ENCODE results near the gene CPNE4. TPM values are rescaled to one million over a fixed set of nuclear protein-coding genes. Genes with fewer than 3 reads are reported as not detected.

The CPNE4 gene
- total RNA-seq, 4 donors from 2014 or later: not detected

DNA sequence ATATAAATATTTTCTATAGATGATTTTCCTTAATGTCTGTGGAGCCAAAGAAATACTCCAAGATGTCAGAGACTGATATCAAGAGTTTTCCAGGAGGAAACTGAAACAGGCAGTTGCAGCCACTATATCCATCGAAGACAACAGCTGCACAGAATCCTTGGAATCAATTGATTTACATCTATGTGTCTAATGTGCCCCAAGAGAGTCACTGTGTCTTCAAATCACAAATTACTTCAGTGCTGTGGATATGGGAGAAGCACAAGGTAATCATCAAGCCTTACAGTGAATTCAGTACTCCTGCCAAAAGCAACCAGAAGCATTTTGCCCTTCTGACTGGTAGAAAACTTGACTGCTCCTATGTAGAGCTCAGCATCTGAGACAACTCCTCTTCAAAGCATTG, 51.1 kb downstream of the CPNE4 start:
- Histone ChIP-seq H3K27ac (no peak overlapping the region), H3K4me1 (no peaks in the 10 kb centered on the region), H3K27me3 (no peaks in the 10 kb centered on the region), H3K4me3 (no peak overlapping the region), H3K36me3 (no peaks in the 10 kb centered on the region), H3K9me3 (no peaks in the 10 kb centered on the region)
- in situ Hi-C loops (cut with MboI; ENCODE audit: low sequenced_read_pairs in 4 of 4) (no loop called here), intact Hi-C loops (cut with DNase I; ENCODE audit: low total_unique reads) (no loop called here)
- no peak for TF ChIP-seq POLR2A (IDR thresholded peaks at IDR 0.05)
- TF ChIP-seq, protein P1, sequence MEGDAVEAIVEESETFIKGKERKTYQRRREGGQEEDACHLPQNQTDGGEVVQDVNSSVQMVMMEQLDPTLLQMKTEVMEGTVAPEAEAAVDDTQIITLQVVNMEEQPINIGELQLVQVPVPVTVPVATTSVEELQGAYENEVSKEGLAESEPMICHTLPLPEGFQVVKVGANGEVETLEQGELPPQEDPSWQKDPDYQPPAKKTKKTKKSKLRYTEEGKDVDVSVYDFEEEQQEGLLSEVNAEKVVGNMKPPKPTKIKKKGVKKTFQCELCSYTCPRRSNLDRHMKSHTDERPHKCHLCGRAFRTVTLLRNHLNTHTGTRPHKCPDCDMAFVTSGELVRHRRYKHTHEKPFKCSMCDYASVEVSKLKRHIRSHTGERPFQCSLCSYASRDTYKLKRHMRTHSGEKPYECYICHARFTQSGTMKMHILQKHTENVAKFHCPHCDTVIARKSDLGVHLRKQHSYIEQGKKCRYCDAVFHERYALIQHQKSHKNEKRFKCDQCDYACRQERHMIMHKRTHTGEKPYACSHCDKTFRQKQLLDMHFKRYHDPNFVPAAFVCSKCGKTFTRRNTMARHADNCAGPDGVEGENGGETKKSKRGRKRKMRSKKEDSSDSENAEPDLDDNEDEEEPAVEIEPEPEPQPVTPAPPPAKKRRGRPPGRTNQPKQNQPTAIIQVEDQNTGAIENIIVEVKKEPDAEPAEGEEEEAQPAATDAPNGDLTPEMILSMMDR (IDR thresholded peaks at IDR 0.05 in 4 of 5, conservative IDR thresholded peaks at IDR 0.05 in 1 of 5): no peak
- DNase-seq (no peak), ATAC-seq (no peak)

DNA sequence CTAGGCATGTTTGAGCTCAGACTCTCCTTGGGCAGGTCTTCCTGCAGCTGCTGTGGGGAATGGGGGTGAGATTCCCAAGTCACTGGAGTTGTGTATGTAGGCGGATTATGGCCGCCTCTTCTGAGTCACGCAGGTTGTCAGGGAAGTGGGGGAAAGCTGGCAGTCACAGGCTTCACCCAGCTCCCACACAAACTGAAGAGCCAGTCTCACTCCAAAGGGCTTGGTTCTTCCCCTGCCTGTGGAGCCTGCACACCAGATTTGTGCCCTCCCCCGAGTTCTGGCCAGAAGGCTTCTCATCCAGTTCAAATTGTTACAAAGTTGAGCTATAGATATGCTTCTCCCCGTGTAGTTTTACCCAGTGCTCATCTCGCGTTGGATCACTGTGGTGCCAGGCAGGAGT, 53.5 kb downstream of the CPNE4 start:
- no peaks in the 10 kb centered on the region for H3K4me1 ChIP-seq
- H3K9me3 ChIP-seq: no peaks in the 10 kb centered on the region
- H3K27ac ChIP-seq: no peak overlapping the region
- no peak overlapping the region for H3K4me3 ChIP-seq
- H3K36me3 ChIP-seq: no peaks in the 10 kb centered on the region
- no peaks in the 10 kb centered on the region for H3K27me3 ChIP-seq
- ATAC-seq (no peak), DNase-seq (no peak)
- intact Hi-C loops (cut with DNase I; ENCODE audit: low total_unique reads) (no loop called here), in situ Hi-C loops (cut with MboI; ENCODE audit: low sequenced_read_pairs in 4 of 4) (no loop called here)
- TF ChIP-seq, protein P1 (IDR thresholded peaks at IDR 0.05 in 4 of 5, conservative IDR thresholded peaks at IDR 0.05 in 1 of 5): no peak
- no peak for TF ChIP-seq POLR2A (IDR thresholded peaks at IDR 0.05)

DNA sequence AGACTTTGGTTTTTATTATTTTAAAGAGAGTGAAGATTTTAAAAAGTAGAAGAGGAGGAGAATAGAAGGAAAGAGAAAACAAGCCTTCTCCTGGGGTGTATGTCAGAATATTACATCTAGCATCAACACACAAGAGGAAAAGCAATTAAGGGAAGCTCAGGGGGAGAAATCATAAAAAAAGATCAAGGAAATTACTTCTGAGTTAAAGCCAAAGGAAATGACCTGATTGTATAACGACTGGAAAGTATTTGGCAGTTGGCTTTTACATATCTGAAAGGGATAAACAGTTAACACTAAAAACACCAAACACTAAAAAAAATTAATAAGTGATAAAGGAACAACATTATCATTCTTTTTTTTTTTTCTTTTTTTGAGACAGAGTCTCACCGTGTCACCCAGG, 58.4 kb downstream of the CPNE4 start:
- ATAC-seq (no peak), DNase-seq (no peak)
- Histone ChIP-seq H3K27ac (no peak overlapping the region), H3K4me3 (no peak overlapping the region), H3K36me3 (no peaks in the 10 kb centered on the region), H3K27me3 (no peaks in the 10 kb centered on the region), H3K4me1 (no peaks in the 10 kb centered on the region), H3K9me3 (no peaks in the 10 kb centered on the region)
- TF ChIP-seq, protein P1 (IDR thresholded peaks at IDR 0.05 in 4 of 5, conservative IDR thresholded peaks at IDR 0.05 in 1 of 5): no peak
- no peak for TF ChIP-seq POLR2A (IDR thresholded peaks at IDR 0.05)
- intact Hi-C loops (cut with DNase I; ENCODE audit: low total_unique reads): no loop called here
- in situ Hi-C loops (cut with MboI; ENCODE audit: low sequenced_read_pairs in 4 of 4): no loop called here

DNA sequence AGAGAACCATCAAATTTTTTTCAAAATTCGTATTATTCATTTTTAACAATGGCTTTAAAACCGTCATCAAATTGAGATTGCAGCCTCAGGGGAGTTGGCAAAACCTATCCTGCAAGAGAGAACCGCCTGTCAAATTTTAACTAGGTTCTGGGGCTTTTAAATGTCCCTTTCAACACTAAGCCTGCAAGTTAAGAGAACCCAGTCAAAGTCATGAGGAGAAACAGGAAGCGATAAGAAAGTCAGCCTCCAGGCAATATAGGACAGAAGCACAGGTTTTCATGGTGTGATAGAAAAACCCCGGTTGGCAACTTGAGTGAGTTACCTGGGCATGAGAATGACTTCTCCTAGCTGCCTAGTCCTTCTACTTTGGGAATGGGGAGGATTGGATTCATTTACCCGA, 59.8 kb downstream of the CPNE4 start:
- Histone ChIP-seq H3K27me3 (no peaks in the 10 kb centered on the region), H3K9me3 (no peaks in the 10 kb centered on the region), H3K4me3 (no peak overlapping the region), H3K4me1 (no peaks in the 10 kb centered on the region), H3K27ac (no peak overlapping the region), H3K36me3 (no peaks in the 10 kb centered on the region)
- ATAC-seq (no peak), DNase-seq (no peak)
- in situ Hi-C loops (cut with MboI; ENCODE audit: low sequenced_read_pairs in 4 of 4) (no loop called here), intact Hi-C loops (cut with DNase I; ENCODE audit: low total_unique reads) (no loop called here)
- TF ChIP-seq, protein P1 (IDR thresholded peaks at IDR 0.05 in 4 of 5, conservative IDR thresholded peaks at IDR 0.05 in 1 of 5): no peak
- no peak for TF ChIP-seq POLR2A (IDR thresholded peaks at IDR 0.05)

DNA sequence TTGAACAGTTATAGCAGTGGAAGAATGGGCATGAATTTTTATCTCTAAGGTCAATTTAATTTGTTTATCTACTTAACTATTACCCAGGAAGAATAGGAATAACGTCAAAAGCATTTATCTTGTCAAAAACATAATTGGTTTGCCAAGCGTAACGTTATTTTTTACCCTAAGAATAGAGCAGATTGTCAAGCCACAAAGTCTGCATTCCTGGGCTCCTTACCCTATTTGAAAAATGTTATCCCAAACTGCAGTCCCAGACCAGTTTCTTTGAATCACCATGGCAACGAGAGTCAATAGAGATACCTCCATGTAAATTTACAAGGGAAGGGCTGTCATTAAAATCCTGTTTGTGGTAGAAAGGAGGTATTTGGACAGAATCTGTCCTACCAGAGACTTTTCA, 61.1 kb downstream of the CPNE4 start:
- TF ChIP-seq, protein P1 (IDR thresholded peaks at IDR 0.05 in 4 of 5, conservative IDR thresholded peaks at IDR 0.05 in 1 of 5): no peak
- TF ChIP-seq POLR2A (IDR thresholded peaks at IDR 0.05): no peak
- in situ Hi-C loops (cut with MboI; ENCODE audit: low sequenced_read_pairs in 4 of 4): no loop called here
- no peaks in the 10 kb centered on the region for H3K4me1 ChIP-seq
- H3K27me3 ChIP-seq: no peaks in the 10 kb centered on the region
- H3K36me3 ChIP-seq: no peaks in the 10 kb centered on the region
- no peak overlapping the region for H3K4me3 ChIP-seq
- intact Hi-C loops (cut with DNase I; ENCODE audit: low total_unique reads): no loop called here
- ATAC-seq (no peak), DNase-seq (no peak)
- H3K27ac ChIP-seq: no peak overlapping the region
- no peaks in the 10 kb centered on the region for H3K9me3 ChIP-seq
